Measurements from ENCODE around the gene EMC7.

The EMC7 gene

GRCh38 chr15:34065261-34065660, 36.4 kb downstream of the EMC7 start:
- DNase-seq (ENCODE audit: low read depth in 1 of 2, low spot score in 1 of 2): no peak
- Histone ChIP-seq H3K27ac (replicated peaks) (no peak overlapping the region), H3K4me3 (replicated peaks; ENCODE audit: insufficient read depth, low read length) (no peak overlapping the region), H3K27me3 (ENCODE audit: insufficient read depth, poor library complexity, severe bottlenecking) (no peaks in the 10 kb centered on the region)
- no peak for TF ChIP-seq SPI1 (IDR thresholded peaks at IDR 0.05; ENCODE audit: borderline replicate concordance, low read depth)
- TF ChIP-seq REST (IDR thresholded peaks at IDR 0.05; ENCODE audit: insufficient replicate concordance, low read depth): no peak
- TF ChIP-seq POLR2AphosphoS5 (IDR thresholded peaks at IDR 0.05; ENCODE audit: low read depth): no peak
- TF ChIP-seq CTCF (IDR thresholded peaks at IDR 0.05; ENCODE audit: insufficient read depth, low read length): no peak
- TF ChIP-seq GABPA (IDR thresholded peaks at IDR 0.05; ENCODE audit: low read depth): no peak

- H3K4me3 ChIP-seq (replicated peaks; ENCODE audit: insufficient read depth, low read length): no peak overlapping the region
- TF ChIP-seq REST (IDR thresholded peaks at IDR 0.05; ENCODE audit: insufficient replicate concordance, low read depth) (no peak), GABPA (IDR thresholded peaks at IDR 0.05; ENCODE audit: low read depth) (no peak), SPI1 (IDR thresholded peaks at IDR 0.05; ENCODE audit: borderline replicate concordance, low read depth) (no peak), POLR2AphosphoS5 (IDR thresholded peaks at IDR 0.05; ENCODE audit: low read depth) (no peak), CTCF (IDR thresholded peaks at IDR 0.05; ENCODE audit: insufficient read depth, low read length) (no peak)
- no peak for DNase-seq (ENCODE audit: low read depth in 1 of 2, low spot score in 1 of 2)
- no peak overlapping the region for H3K27ac ChIP-seq (replicated peaks)
- H3K27me3 ChIP-seq (ENCODE audit: insufficient read depth, poor library complexity, severe bottlenecking): no peaks in the 10 kb centered on the region
Measured at GRCh38 chr15:34064438-34064837, 37.2 kb downstream of the EMC7 start.

GRCh38 chr15:34059946-34060345, 41.7 kb downstream of the EMC7 start:
- Histone ChIP-seq H3K27me3 (ENCODE audit: insufficient read depth, poor library complexity, severe bottlenecking) (no peaks in the 10 kb centered on the region), H3K27ac (replicated peaks) (no peak overlapping the region), H3K4me3 (replicated peaks; ENCODE audit: insufficient read depth, low read length) (no peak overlapping the region)
- DNase-seq (ENCODE audit: low read depth in 1 of 2, low spot score in 1 of 2): no peak
- TF ChIP-seq SPI1 (IDR thresholded peaks at IDR 0.05; ENCODE audit: borderline replicate concordance, low read depth) (no peak), GABPA (IDR thresholded peaks at IDR 0.05; ENCODE audit: low read depth) (no peak), REST (IDR thresholded peaks at IDR 0.05; ENCODE audit: insufficient replicate concordance, low read depth) (no peak), CTCF (IDR thresholded peaks at IDR 0.05; ENCODE audit: insufficient read depth, low read length) (no peak), POLR2AphosphoS5 (IDR thresholded peaks at IDR 0.05; ENCODE audit: low read depth) (no peak)
